Heart left ventricle (tissue), 13 donors: Measurements from ENCODE around the gene RBMS3.

Experiments used
- CTCF ChIP-seq, 12 donors: fragments of 200-600 bp; sonication (generic) in 4 of 12; IDR thresholded peaks; one replicate each; pipeline versions ENCODE4 v1.5.0 to v1.8.0; 2018 to 2022; ENCODE audit warnings: antibody characterized with exemption in 12 of 12, mild to moderate bottlenecking in 5 of 12
- POLR2A ChIP-seq, 2 donors: fragments of 450-650 bp; IDR thresholded peaks; one replicate each; pipeline ENCODE4 v1.6.1; 2017; ENCODE audit warnings: antibody characterized with exemption in 2 of 2, mild to moderate bottlenecking in 2 of 2, moderate library complexity in 2 of 2
- donor health status: ischemic (EF 13 %, LVEDD 7.1; RV severe dilation, severe dysfunction).
- donor health status: DM: no; HTN: yes; CAD: no.
- donor health status: DM: no; HTN: no; CAD: no.
- donor health status: ischemic (EF 25% LVEDD 6.9; RV normal size, moderate dysfunction).
- donor health status: ischemic (EF 25% LVEDD 5.7; RV mildly dilated, moderate dysfunction).
- donor health status: ischemic (EF 35%, LVEDD 5.7; RV mildly dilated, moderate dysfunction).
- donor health status: nonischemic (EF 11% LVEDD 7.7; RV severe dilation, severe dysfunction).
- donor health status: DM: yes; HTN: yes; CAD: no.
- donor health status: PGD.
- donor health status: ischemic (EF 29% LVEDD 5.4; RV normal size, mild dysfunction).
- donor health status: nonischemic (EF 23%, LVEDD 6.1; RV moderate dilation, normal function).

GRCh38 chr3:30006111-30006510 is 725.2 kb downstream of the RBMS3 start:
- TF ChIP-seq CTCF (IDR thresholded peaks at IDR 0.05) (no peak), POLR2A (IDR thresholded peaks at IDR 0.05) (no peak)
